ENCODE data around the gene SLC12A3.

DNA sequence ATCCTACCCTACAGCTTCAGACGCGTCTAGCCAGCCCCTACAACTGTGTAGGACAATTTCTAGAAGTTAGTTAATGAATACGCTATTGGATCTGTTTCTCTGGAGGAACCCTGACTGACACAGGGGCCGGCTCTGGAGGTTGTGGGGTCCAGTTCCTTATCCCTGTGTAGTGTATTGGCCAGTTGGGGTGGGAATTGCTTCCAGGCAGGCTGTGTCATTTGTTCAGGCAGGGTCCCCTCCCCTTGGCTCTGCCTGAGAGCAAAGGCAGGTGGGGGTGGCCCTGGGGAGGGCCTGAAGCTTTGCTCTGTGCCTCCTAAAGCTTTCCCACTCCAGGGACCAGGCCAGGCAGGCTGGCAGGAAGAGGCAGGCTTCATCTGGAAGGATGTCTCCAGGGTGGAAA, 85.0 kb downstream of the SLC12A3 start:
- TF ChIP-seq, protein P1, sequence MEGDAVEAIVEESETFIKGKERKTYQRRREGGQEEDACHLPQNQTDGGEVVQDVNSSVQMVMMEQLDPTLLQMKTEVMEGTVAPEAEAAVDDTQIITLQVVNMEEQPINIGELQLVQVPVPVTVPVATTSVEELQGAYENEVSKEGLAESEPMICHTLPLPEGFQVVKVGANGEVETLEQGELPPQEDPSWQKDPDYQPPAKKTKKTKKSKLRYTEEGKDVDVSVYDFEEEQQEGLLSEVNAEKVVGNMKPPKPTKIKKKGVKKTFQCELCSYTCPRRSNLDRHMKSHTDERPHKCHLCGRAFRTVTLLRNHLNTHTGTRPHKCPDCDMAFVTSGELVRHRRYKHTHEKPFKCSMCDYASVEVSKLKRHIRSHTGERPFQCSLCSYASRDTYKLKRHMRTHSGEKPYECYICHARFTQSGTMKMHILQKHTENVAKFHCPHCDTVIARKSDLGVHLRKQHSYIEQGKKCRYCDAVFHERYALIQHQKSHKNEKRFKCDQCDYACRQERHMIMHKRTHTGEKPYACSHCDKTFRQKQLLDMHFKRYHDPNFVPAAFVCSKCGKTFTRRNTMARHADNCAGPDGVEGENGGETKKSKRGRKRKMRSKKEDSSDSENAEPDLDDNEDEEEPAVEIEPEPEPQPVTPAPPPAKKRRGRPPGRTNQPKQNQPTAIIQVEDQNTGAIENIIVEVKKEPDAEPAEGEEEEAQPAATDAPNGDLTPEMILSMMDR (conservative IDR thresholded peaks at IDR 0.05), result no peak
- TF ChIP-seq ZFX (IDR thresholded peaks at IDR 0.05), result no peak

Measured in C4-2B (cell line).